ENCODE measurements around the gene RAD51B.

GRCh38 chr14:68333262-68333661 lies 513.7 kb downstream of the RAD51B start:
- TF ChIP-seq CTCF (conservative IDR thresholded peaks at IDR 0.05 in 1 of 2, IDR thresholded peaks at IDR 0.05 in 1 of 2; ENCODE audit: low read depth in 1 of 2, low read length in 2 of 2) = no peak
- no peak for TF ChIP-seq EZH2 (IDR thresholded peaks at IDR 0.05; ENCODE audit: low read length, missing control alignments)
